ENCODE measurements around the gene MAP3K7. TPM values are rescaled to one million over a fixed set of nuclear protein-coding genes. Genes with fewer than 3 reads are reported as not detected.

Gene MAP3K7
- total and polyA plus RNA-seq, 2 of the 13 experiments (the other 11 are each of a cell fraction or from before 2014, with no cell fraction given): 24.1 to 24.4 TPM

GRCh38 chr6:90463874-90464273, 123.0 kb downstream of the MAP3K7 start (continued):
- TF ChIP-seq ZNF367 (CRISPR knock-in tag; IDR thresholded peaks at IDR 0.05; ENCODE audit: borderline replicate concordance): no peak
- TF ChIP-seq ARID3A (IDR thresholded peaks at IDR 0.05; ENCODE audit: low read depth, low read length): no peak
- TF ChIP-seq DMAP1 (CRISPR knock-in tag; IDR thresholded peaks at IDR 0.05): no peak
- no peak for TF ChIP-seq NFRKB (IDR thresholded peaks at IDR 0.05)
- TF ChIP-seq ZNF776 (CRISPR knock-in tag; IDR thresholded peaks at IDR 0.05): no peak
